ENCODE data around the gene ARHGEF17.

GRCh38 chr11:73389916-73390315 lies 81.8 kb downstream of the ARHGEF17 start:
- TF ChIP-seq CTCF (IDR thresholded peaks at IDR 0.05) (no peak), POLR2AphosphoS5 (IDR thresholded peaks at IDR 0.05) (no peak), POLR2A (IDR thresholded peaks at IDR 0.05) (no peak)

Measured in stomach (tissue), 4 donors.